Measurements from ENCODE around the gene ACTRT1. TPM values are rescaled to one million over a fixed set of nuclear protein-coding genes. Genes with fewer than 3 reads are reported as not detected.

The ACTRT1 gene
- total RNA-seq = not detected

DNA sequence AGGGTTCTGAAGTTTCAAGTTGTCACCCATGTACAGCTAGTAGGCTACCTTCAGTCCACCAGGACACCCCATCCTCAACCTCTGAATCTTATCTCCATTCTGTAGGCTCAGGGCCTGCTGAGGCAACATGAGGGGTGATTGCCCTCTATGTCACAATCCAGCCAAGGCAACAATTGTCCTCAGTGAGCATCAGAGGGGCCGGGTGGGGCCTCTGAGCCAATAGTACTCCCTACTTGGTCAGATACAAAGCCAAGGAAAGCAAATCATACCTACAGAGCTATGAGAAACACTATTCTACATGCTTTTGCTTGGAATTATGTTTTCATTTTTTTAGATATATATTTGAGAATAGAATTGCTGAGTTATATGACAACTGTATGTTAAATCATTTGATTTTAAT, at the start of gene ACTRT1:
Gene ACTRT1 (minus strand): TSS at position 101 of the 400 bp plus-strand sequence. CDS start 197 bp downstream, outside the sequence.

